PC-9 (cell line): ENCODE measurements around the gene AGMO. TPM values are rescaled to one million over a fixed set of nuclear protein-coding genes. Genes with fewer than 3 reads are reported as not detected.

Experiments used
- BruUV-seq: library from RNA; stranded (reverse); fragments of 400-500 nt; replicated peaks from 2 replicates; lab custom pipeline; 2021; lab: Mats Ljungman, UMichigan
- CTCF ChIA-PET: fragments of 300-600 bp; sonication (Branson Sonifier 250); formaldehyde crosslinking; loops from one replicate; lab custom pipeline; 2022; ENCODE audit warnings: antibody characterized with exemption; lab: Charles Lee
- POLR2A ChIA-PET: fragments of 300-600 bp; sonication (Branson Sonifier 250); formaldehyde crosslinking; loops from one replicate; lab custom pipeline; 2022; ENCODE audit warnings: antibody characterized with exemption; ENCODE audit not compliant: unreplicated experiment; lab: Charles Lee
- DNase-seq, 2 experiments: peaks; one replicate each; pipeline versions ENCODE4 v3.0.0 to v3.0.0-alpha.2; 2015 to 2022; ENCODE audit warnings: mixed read lengths in 1 of 2
- H2AFZ ChIP-seq: fragments of 200-600 bp; sonication (generic); 2 replicates; pipeline ENCODE4 v1.8.1; 2017; ENCODE audit warnings: antibody characterized with exemption
- H3F3A ChIP-seq: fragments of 200-600 bp; sonication (generic); 2 replicates; pipeline ENCODE4 v1.8.1; 2017; ENCODE audit warnings: antibody characterized with exemption, mild to moderate bottlenecking, low read depth; ENCODE audit not compliant: insufficient read depth
- H3K27ac ChIP-seq: fragments of 200-600 bp; sonication (generic); 2 replicates; pipeline ENCODE4 v1.6.1; 2016; ENCODE audit warnings: mixed run types
- H3K27me3 ChIP-seq: fragments of 200-600 bp; sonication (generic); 2 replicates; pipeline ENCODE4 v1.6.1; 2016; ENCODE audit warnings: low read depth, mixed run types; ENCODE audit not compliant: insufficient read depth
- H3K36me3 ChIP-seq: fragments of 200-600 bp; sonication (generic); 2 replicates; pipeline ENCODE4 v1.6.1; 2016; ENCODE audit warnings: low read depth, mixed run types
- H3K4me1 ChIP-seq: fragments of 200-600 bp; sonication (generic); replicated peaks from 2 replicates; pipeline ENCODE4 v1.6.1; 2016; ENCODE audit warnings: mixed run types; ENCODE audit not compliant: insufficient read depth
- H3K4me2 ChIP-seq: fragments of 200-600 bp; sonication (generic); 2 replicates; pipeline ENCODE4 v1.6.1; 2017; ENCODE audit warnings: mixed run types
- H3K4me3 ChIP-seq: fragments of 200-600 bp; sonication (generic); 2 replicates; pipeline ENCODE4 v1.6.1; 2016; ENCODE audit warnings: mixed run types
- H3K79me2 ChIP-seq: fragments of 200-600 bp; sonication (generic); 2 replicates; pipeline ENCODE4 v1.6.1; 2017; ENCODE audit warnings: low read depth, mixed run types
- H3K9me2 ChIP-seq: fragments of 200-600 bp; sonication (generic); 2 replicates; pipeline ENCODE4 v1.8.1; 2017; ENCODE audit warnings: mild to moderate bottlenecking; ENCODE audit not compliant: insufficient read depth
- H3K9me3 ChIP-seq: fragments of 200-600 bp; sonication (generic); 2 replicates; pipeline ENCODE4 v1.8.1; 2016; ENCODE audit warnings: low read depth; ENCODE audit not compliant: insufficient read depth
- H4K20me1 ChIP-seq: fragments of 200-600 bp; sonication (generic); 2 replicates; pipeline ENCODE4 v1.8.1; 2017; ENCODE audit not compliant: insufficient read depth
- EZH2 ChIP-seq: fragments of 200-600 bp; sonication (generic); IDR thresholded peaks from 2 replicates; pipeline ENCODE4 v1.8.0; 2017; ENCODE audit warnings: antibody characterized with exemption, low read depth
- intact Hi-C: fragments of 100-400 bp; cut with micrococcal nuclease; formaldehyde crosslinking; loops from one replicate; pipeline ENCODE4 v1.10.0; 2022; ENCODE audit not compliant: unreplicated experiment
- total RNA-seq: library from RNA; stranded (reverse); gene quantifications from 2 replicates; pipeline ENCODE4 v1.2.3, GENCODE V29; 2021
- TF ChIP-seq, protein P1 (sequence below): fragments of 200-600 bp; sonication (generic); conservative IDR thresholded peaks from 2 replicates; pipeline ENCODE4 v1.6.1; 2017; ENCODE audit warnings: mixed run types, antibody characterized with exemption, mild to moderate bottlenecking, moderate library complexity

The AGMO gene
- total RNA-seq, 1 experiment from 2014 or later, result not detected

DNA sequence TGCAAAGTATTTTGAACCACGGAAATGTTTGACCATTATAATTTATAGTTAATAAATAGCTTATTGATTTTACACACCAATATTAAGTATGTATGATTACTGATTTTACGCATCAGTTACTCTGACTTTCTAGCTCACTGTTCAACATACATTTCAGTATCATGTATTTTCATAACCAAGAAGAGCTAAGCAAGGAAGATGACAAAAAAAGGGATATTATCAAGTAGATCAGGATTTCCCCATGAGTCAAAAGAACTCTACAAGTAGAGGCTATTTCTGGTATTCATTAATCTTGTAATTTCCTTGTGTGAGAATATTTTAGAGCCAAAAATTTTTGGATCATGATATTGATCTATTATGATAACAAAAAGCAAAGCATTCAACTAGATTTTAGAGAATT lies 131.6 kb downstream of the AGMO start:
- CTCF ChIA-PET, result no interaction called here
- intact Hi-C loops, result no loop called here

DNA sequence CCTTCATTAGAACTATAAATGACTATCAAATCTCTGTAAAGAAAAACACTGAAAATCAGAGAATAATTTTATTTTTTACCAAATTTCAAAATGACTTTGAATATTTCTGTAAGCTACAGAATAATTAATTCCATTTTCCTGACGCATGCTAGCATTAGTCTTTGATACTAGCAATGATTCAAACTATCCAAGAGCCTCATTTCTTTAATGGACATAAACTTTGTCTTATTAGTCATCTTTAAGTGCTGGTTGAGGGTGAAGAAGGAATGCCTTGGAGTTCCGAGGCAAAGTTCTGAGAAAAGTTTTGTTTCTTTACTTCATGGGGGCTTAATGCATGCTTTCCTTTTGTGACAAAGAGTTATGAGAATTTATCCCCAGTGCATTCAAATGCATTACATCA lies 137.3 kb downstream of the AGMO start:
- TF ChIP-seq EZH2, result no peak
- TF ChIP-seq, protein P1, sequence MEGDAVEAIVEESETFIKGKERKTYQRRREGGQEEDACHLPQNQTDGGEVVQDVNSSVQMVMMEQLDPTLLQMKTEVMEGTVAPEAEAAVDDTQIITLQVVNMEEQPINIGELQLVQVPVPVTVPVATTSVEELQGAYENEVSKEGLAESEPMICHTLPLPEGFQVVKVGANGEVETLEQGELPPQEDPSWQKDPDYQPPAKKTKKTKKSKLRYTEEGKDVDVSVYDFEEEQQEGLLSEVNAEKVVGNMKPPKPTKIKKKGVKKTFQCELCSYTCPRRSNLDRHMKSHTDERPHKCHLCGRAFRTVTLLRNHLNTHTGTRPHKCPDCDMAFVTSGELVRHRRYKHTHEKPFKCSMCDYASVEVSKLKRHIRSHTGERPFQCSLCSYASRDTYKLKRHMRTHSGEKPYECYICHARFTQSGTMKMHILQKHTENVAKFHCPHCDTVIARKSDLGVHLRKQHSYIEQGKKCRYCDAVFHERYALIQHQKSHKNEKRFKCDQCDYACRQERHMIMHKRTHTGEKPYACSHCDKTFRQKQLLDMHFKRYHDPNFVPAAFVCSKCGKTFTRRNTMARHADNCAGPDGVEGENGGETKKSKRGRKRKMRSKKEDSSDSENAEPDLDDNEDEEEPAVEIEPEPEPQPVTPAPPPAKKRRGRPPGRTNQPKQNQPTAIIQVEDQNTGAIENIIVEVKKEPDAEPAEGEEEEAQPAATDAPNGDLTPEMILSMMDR, result no peak
- Histone ChIP-seq H3K27ac (no peak overlapping the region), H3K9me2 (no peaks in the 10 kb centered on the region), H3K4me2 (no peak overlapping the region), H2AFZ (no peak overlapping the region), H3K4me3 (no peak overlapping the region), H3K79me2 (no peaks in the 10 kb centered on the region), H3K9me3 (no peaks in the 10 kb centered on the region), H4K20me1 (no peaks in the 10 kb centered on the region), H3K27me3 (no peaks in the 10 kb centered on the region), H3F3A (no peaks in the 10 kb centered on the region), H3K4me1 (no peaks in the 10 kb centered on the region), H3K36me3 (no peaks in the 10 kb centered on the region)
- DNase-seq, result no peak
- CTCF ChIA-PET, result no interaction called here
- intact Hi-C loops, result no loop called here
- BruUV-seq, result no TSS peak
- POLR2A ChIA-PET, result no interaction called here

More for the DNA sequence above, 131.6 kb downstream of the AGMO start:
- Histone ChIP-seq H3K27me3 (no peaks in the 10 kb centered on the region), H3K4me3 (no peak overlapping the region), H3K4me2 (no peak overlapping the region), H3K79me2 (no peaks in the 10 kb centered on the region), H3K27ac (no peak overlapping the region), H4K20me1 (no peaks in the 10 kb centered on the region), H3F3A (no peaks in the 10 kb centered on the region), H3K9me3 (no peaks in the 10 kb centered on the region), H3K36me3 (no peaks in the 10 kb centered on the region), H3K4me1 (no peaks in the 10 kb centered on the region), H2AFZ (no peak overlapping the region), H3K9me2 (no peaks in the 10 kb centered on the region)
- BruUV-seq, result no TSS peak
- POLR2A ChIA-PET, result interaction anchor here (0.6 kb wide), 1 partner anchor 33 kb away, joined by 5 read pairs; no protein-coding TSS in a partner anchor
- no peak for TF ChIP-seq EZH2
- TF ChIP-seq, protein P1, result no peak
- DNase-seq, result no peak

DNA sequence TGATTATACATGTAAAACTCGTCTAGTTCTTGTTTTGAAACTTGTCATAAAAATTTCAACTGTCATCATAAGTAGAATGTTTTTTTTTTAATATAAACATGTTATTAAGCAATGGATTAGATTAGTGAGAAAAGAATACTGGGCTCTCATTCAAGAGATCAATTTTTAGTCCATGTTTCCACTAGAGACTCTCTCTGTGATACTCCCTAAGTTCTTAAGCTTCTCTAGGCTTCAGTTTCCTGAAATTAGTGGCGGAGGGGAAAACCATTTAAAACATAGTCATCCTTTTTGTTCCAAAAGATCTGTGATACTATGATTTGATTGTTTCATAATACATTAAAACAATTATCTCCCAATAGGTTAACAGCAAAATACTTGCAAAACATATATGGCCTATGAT lies 142.2 kb downstream of the AGMO start:
- CTCF ChIA-PET, result no interaction called here
- Histone ChIP-seq H4K20me1 (no peaks in the 10 kb centered on the region), H3K79me2 (no peaks in the 10 kb centered on the region), H3K9me2 (no peaks in the 10 kb centered on the region), H3K27me3 (no peaks in the 10 kb centered on the region), H3K4me1 (no peaks in the 10 kb centered on the region), H3K36me3 (no peaks in the 10 kb centered on the region), H3F3A (no peaks in the 10 kb centered on the region), H3K9me3 (no peaks in the 10 kb centered on the region), H3K4me2 (no peak overlapping the region), H3K4me3 (no peak overlapping the region), H3K27ac (no peak overlapping the region), H2AFZ (no peak overlapping the region)
- intact Hi-C loops, result no loop called here
- TF ChIP-seq, protein P1, result no peak
- no peak for TF ChIP-seq EZH2
- no TSS peak for BruUV-seq
- POLR2A ChIA-PET, result no interaction called here
- DNase-seq, result no peak
